ENCODE data around the gene PCNX2. TPM values are rescaled to one million over a fixed set of nuclear protein-coding genes. Genes with fewer than 3 reads are reported as not detected.

Gene PCNX2
- total and polyA plus RNA-seq, 5 donors = 0.66 to 5.0 (median 3.1) TPM

DNA sequence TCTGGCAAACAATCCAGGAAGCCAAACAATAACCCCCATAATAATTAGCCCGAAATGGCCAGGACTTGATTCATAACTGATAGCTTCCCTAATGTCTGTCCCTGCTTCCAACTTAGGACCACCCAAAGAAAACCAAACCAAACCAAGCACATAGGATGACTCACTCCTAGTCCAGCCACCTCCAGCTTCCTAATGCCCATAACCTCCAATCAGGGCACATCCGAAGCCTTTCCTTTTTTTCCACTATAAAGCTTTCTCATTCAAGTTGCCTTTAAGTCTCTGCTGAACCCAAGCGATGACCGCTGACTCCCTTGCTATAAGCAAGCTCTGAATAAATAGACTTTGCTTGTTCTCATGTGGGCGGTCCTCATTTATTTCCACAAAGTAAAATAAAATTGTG, 40.4 kb downstream of the PCNX2 start:
- 90% methylated on average over 5 of the region's 5 CpGs for WGBS
- no peak overlapping the region for H3K27ac ChIP-seq (ENCODE audit: low read length)
- H3K27me3 ChIP-seq (ENCODE audit: control insufficient read depth, insufficient read depth) = no peaks in the 10 kb centered on the region
- no peaks in the 10 kb centered on the region for H3K4me1 ChIP-seq (ENCODE audit: control insufficient read depth, insufficient read depth, low read length)
- no peaks in the 10 kb centered on the region for H3K9me3 ChIP-seq (ENCODE audit: control insufficient read depth, low read length)
- no peak for ATAC-seq
- DNase-seq = no peak
- intact Hi-C loops (cut with DNase I) = no loop called here
- H3K4me3 ChIP-seq (ENCODE audit: low read length) = no peak overlapping the region

DNA sequence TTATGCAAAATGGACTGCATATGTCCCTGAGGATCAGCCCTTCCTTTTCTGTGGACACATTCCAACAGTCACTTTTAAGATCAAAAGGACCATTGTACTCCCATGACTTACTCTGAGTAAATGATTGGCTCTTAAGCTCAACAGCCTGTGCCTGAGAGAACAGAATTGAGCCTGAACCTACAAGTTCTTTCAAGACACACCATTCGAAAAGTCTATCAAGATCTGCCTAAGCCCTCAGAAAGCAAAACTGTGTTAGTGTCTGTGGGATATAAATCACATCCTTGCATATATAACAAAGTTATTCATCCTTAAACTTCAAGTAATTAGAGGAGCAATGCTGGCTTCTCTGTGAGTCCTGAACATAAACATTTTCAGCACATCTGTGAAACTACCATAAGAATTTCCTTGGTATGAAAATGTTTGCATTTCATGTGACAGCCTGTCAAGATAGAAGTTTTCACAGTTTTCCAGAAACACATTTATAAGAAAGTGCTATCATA, 41.6 kb downstream of the PCNX2 start:
- 87% methylated on average over 1 of the region's 1 CpG for WGBS
- Histone ChIP-seq H3K4me3 (ENCODE audit: low read length) (no peak overlapping the region), H3K9me3 (ENCODE audit: control insufficient read depth, low read length) (no peaks in the 10 kb centered on the region), H3K4me1 (ENCODE audit: control insufficient read depth, insufficient read depth, low read length) (no peaks in the 10 kb centered on the region), H3K27ac (ENCODE audit: low read length) (no peak overlapping the region), H3K27me3 (ENCODE audit: control insufficient read depth, insufficient read depth) (no peaks in the 10 kb centered on the region)
- DNase-seq (no peak), ATAC-seq (no peak)
- intact Hi-C loops (cut with DNase I) = no loop called here

DNA sequence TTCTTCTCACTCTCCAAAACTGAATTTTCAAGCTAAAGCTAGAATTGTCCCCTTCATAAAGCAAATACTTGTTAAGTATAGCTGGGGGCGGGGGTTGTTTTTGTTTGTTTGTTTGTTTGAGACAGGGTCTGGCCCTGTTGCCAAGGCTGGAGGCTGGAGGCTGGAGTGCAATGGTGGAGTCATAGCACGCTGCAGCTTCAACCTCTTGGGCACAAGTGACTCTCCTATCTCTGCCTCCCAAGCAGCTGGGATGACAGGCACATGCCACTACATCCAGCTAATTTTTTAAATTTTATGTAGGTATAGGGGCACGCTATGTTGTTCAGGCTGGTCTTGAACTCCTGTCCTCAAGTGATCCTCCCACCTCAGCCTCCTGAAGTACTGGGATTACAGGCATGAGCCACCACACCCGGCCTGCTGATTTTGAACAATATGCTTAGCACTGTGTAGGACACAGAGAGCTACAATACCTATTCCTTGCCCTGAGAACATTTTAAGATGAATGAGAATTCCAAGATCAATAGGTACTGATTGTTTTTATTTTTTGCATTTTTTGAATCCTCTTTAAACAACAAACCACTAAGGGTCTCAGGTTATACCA, 42.2 kb downstream of the PCNX2 start:
- H3K9me3 ChIP-seq (ENCODE audit: control insufficient read depth, low read length) = no peaks in the 10 kb centered on the region
- DNase-seq = no peak
- intact Hi-C loops (cut with DNase I) = no loop called here
- no peak overlapping the region for H3K4me3 ChIP-seq (ENCODE audit: low read length)
- ATAC-seq = no peak
- 99% methylated on average over 4 of the region's 4 CpGs for WGBS
- no peak overlapping the region for H3K27ac ChIP-seq (ENCODE audit: low read length)
- no peaks in the 10 kb centered on the region for H3K4me1 ChIP-seq (ENCODE audit: control insufficient read depth, insufficient read depth, low read length)
- H3K27me3 ChIP-seq (ENCODE audit: control insufficient read depth, insufficient read depth) = no peaks in the 10 kb centered on the region

GRCh38 chr1:233252441-233252840, 43.1 kb downstream of the PCNX2 start:
- WGBS = 34% methylated on average over 2 of the region's 2 CpGs
- ATAC-seq (peak; percentile 47 to 74), DNase-seq (peak; percentile 25 to 64 (median 59))
- Histone ChIP-seq H3K9me3 (ENCODE audit: control insufficient read depth, low read length) (no peaks in the 10 kb centered on the region), H3K27ac (ENCODE audit: low read length) (no peak overlapping the region), H3K27me3 (ENCODE audit: control insufficient read depth, insufficient read depth) (no peaks in the 10 kb centered on the region), H3K4me1 (ENCODE audit: control insufficient read depth, insufficient read depth, low read length) (no peaks in the 10 kb centered on the region), H3K4me3 (ENCODE audit: low read length) (no peak overlapping the region)
- intact Hi-C loops (cut with DNase I) = no loop called here

- H3K9me3 ChIP-seq (ENCODE audit: control insufficient read depth, low read length) = no peaks in the 10 kb centered on the region
- no peak overlapping the region for H3K4me3 ChIP-seq (ENCODE audit: low read length)
- WGBS = 87% methylated on average over 4 of the region's 4 CpGs
- DNase-seq (no peak), ATAC-seq (no peak)
- no peaks in the 10 kb centered on the region for H3K4me1 ChIP-seq (ENCODE audit: control insufficient read depth, insufficient read depth, low read length)
- H3K27me3 ChIP-seq (ENCODE audit: control insufficient read depth, insufficient read depth) = no peaks in the 10 kb centered on the region
- intact Hi-C loops (cut with DNase I) = no loop called here
- H3K27ac ChIP-seq (ENCODE audit: low read length) = no peak overlapping the region
Observed at GRCh38 chr1:233251201-233251720, 44.3 kb downstream of the PCNX2 start.

DNA sequence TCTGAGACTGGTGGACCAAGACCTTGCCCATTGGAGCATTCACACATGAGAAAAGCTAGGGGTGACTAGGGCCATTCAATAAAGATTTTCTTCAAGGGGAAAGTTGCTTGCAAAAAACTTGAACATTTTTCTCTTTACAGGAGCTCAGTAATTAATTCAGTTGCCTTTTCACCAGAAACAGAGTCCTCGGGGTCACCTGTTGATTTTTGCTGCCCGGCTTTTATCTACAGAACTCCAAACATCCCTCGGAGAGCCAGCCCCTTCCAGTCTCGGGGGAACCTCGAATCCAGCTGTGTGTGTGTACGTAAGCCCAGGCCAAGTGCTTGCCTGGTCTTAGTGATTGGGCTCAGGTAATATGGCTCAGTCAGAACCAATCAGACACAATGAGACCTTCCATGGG, 47.5 kb downstream of the PCNX2 start:
- no peak for ATAC-seq
- H3K9me3 ChIP-seq (ENCODE audit: control insufficient read depth, low read length) = no peaks in the 10 kb centered on the region
- WGBS = 86% methylated on average over 6 of the region's 6 CpGs
- DNase-seq = no peak
- no peak overlapping the region for H3K4me3 ChIP-seq (ENCODE audit: low read length)
- H3K4me1 ChIP-seq (ENCODE audit: control insufficient read depth, insufficient read depth, low read length) = no peaks in the 10 kb centered on the region
- H3K27me3 ChIP-seq (ENCODE audit: control insufficient read depth, insufficient read depth) = no peaks in the 10 kb centered on the region
- H3K27ac ChIP-seq (ENCODE audit: low read length) = no peak overlapping the region
- intact Hi-C loops (cut with DNase I) = no loop called here

DNA sequence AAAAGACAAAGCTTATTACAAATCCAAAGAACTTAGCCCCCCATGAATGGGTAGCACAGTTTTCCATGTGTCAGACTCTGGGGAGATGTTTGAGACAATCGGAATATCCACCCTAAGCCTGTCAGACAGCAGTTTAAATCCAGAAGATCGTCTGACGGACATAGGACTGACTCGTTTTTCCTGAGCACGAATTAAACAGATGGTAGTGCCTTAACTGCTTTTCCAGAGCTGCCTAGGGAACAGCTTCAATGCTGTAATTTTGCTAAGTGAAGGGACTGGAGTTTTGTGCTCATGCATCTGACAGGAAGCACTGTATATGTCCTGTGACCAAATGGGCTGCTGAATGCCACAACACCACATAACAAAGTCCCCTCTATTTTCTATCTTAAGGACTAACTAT, 48.6 kb downstream of the PCNX2 start:
- WGBS = 67% methylated on average over 5 of the region's 5 CpGs
- Histone ChIP-seq H3K4me3 (ENCODE audit: low read length) (no peak overlapping the region), H3K9me3 (ENCODE audit: control insufficient read depth, low read length) (no peaks in the 10 kb centered on the region), H3K27me3 (ENCODE audit: control insufficient read depth, insufficient read depth) (no peaks in the 10 kb centered on the region), H3K27ac (ENCODE audit: low read length) (no peak overlapping the region), H3K4me1 (ENCODE audit: control insufficient read depth, insufficient read depth, low read length) (no peaks in the 10 kb centered on the region)
- ATAC-seq = no peak
- DNase-seq = no peak
- intact Hi-C loops (cut with DNase I) = no loop called here

DNA sequence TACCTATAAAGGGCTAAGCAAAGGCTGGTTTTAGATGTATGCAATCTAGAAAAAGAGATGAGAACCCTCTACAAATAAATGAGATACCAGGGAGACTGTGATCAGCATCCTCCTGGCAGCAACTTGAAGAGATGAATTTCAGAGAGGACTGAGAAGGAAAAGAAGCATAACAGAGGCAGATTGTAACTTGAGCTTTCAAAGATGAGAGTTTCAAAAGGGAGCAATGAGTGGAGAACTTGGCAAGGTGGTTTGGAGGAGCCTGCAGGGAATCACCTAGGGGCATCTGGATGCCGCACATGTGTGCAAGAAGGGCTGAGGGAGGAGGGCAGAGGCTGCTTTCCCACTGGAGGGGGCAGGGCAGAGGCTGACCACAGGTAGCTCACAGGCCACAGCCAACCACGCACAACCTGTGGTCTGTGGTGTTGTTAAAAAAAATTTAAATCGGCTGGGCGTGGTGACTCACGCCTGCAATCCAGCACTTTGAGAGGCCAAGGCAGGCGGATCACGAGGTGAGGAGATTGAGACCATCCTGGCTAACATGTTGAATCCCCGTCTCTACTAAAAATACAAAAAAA, 50.2 kb downstream of the PCNX2 start:
- no peaks in the 10 kb centered on the region for H3K4me1 ChIP-seq (ENCODE audit: control insufficient read depth, insufficient read depth, low read length)
- intact Hi-C loops (cut with DNase I) = no loop called here
- H3K9me3 ChIP-seq (ENCODE audit: control insufficient read depth, low read length) = no peaks in the 10 kb centered on the region
- no peak for ATAC-seq
- H3K27ac ChIP-seq (ENCODE audit: low read length) = no peak overlapping the region
- H3K4me3 ChIP-seq (ENCODE audit: low read length) = no peak overlapping the region
- DNase-seq = no peak
- WGBS = 93% methylated on average over 8 of the region's 8 CpGs
- H3K27me3 ChIP-seq (ENCODE audit: control insufficient read depth, insufficient read depth) = no peaks in the 10 kb centered on the region

- H3K27me3 ChIP-seq (ENCODE audit: control insufficient read depth, insufficient read depth) = no peaks in the 10 kb centered on the region
- H3K4me3 ChIP-seq (ENCODE audit: low read length) = no peak overlapping the region
- 87% methylated on average over 6 of the region's 6 CpGs for WGBS
- ATAC-seq = no peak
- H3K27ac ChIP-seq (ENCODE audit: low read length) = no peak overlapping the region
- intact Hi-C loops (cut with DNase I) = loop anchor here in 2 of 4 donors (5.0 kb wide), 1 partner anchor 607 kb away; no protein-coding TSS in a partner anchor
- DNase-seq = no peak
- H3K9me3 ChIP-seq (ENCODE audit: control insufficient read depth, low read length) = no peaks in the 10 kb centered on the region
- H3K4me1 ChIP-seq (ENCODE audit: control insufficient read depth, insufficient read depth, low read length) = no peaks in the 10 kb centered on the region
Observed at GRCh38 chr1:233244183-233244582, 51.3 kb downstream of the PCNX2 start.

DNA sequence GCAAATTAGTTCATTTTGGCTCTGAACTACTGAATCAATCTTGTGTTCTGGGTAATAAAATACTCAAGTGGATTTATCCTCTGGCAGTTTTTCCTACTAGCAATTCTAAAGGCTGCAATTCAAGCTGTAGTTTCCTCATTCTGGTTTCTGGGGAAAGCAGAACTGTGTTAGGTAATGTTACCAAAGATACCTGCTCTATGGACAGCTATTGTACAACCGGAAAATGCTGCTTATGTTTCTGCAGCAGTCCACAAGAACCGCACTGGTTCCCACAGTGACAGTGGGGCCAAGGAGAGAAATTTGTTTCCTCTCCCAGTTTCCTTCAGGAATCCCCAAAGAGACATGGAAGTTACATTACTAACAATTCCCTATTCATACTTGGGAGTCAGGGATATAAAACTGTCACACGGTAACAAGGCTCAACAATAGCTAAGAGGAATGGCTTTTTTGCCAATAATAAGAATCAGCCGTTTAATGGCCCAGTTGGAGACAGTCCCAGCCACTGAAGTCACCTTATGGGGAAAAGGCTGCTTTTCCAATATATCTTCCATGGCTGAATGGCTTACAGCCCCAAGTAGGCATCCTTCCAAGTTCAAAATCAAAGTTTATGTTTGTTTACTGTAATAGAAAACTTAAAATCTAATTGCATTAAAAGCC, 52.6 kb downstream of the PCNX2 start:
- ATAC-seq = peak; percentile 20 to 25

GRCh38 chr1:233241759-233242158, 53.8 kb downstream of the PCNX2 start:
- ATAC-seq = no peak
- Histone ChIP-seq H3K27me3 (ENCODE audit: control insufficient read depth, insufficient read depth) (no peaks in the 10 kb centered on the region), H3K4me1 (ENCODE audit: control insufficient read depth, insufficient read depth, low read length) (no peaks in the 10 kb centered on the region), H3K27ac (ENCODE audit: low read length) (no peak overlapping the region), H3K4me3 (ENCODE audit: low read length) (no peak overlapping the region), H3K9me3 (ENCODE audit: control insufficient read depth, low read length) (no peaks in the 10 kb centered on the region)
- WGBS = 42% methylated on average over 2 of the region's 2 CpGs
- intact Hi-C loops (cut with DNase I) = loop anchor here in 3 of 4 donors (2.0 to 5.0 kb wide), 2 partner anchors 604 to 607 kb away; no protein-coding TSS in a partner anchor
- DNase-seq = no peak

More for the DNA sequence above, 52.6 kb downstream of the PCNX2 start:
- Histone ChIP-seq H3K9me3 (ENCODE audit: control insufficient read depth, low read length) (no peaks in the 10 kb centered on the region), H3K4me1 (ENCODE audit: control insufficient read depth, insufficient read depth, low read length) (no peaks in the 10 kb centered on the region), H3K4me3 (ENCODE audit: low read length) (no peak overlapping the region), H3K27me3 (ENCODE audit: control insufficient read depth, insufficient read depth) (no peaks in the 10 kb centered on the region), H3K27ac (ENCODE audit: low read length) (no peak overlapping the region)
- 37% methylated on average over 4 of the region's 4 CpGs for WGBS
- DNase-seq = no peak
- intact Hi-C loops (cut with DNase I) = loop anchor here in 2 of 4 donors (5.0 kb wide), 1 partner anchor 606 kb away; no protein-coding TSS in a partner anchor

Measured in right cardiac atrium (tissue), 5 donors.